Bronchial epithelial cell (primary cell): ENCODE measurements around the gene FBLN2. TPM values are rescaled to one million over a fixed set of nuclear protein-coding genes. Genes with fewer than 3 reads are reported as not detected.

Experiments
- DNase-seq: peaks from one replicate; pipeline ENCODE4 v3.0.0-alpha.2; 2010; ENCODE audit warnings: low read depth
- FAIRE-seq: peaks from 2 replicates; lab custom pipeline; 2011; peaks lifted over from hg19 to GRCh38; lab: Jason Lieb, UNC
- H3K27me3 ChIP-seq: 2 replicates; pipeline ENCODE4 v1.5.1; 2011; ENCODE audit warnings: low read length; ENCODE audit not compliant: control insufficient read depth, insufficient read depth
- H3K36me3 ChIP-seq: 2 replicates; pipeline ENCODE4 v1.5.1; 2011; ENCODE audit warnings: low read length; ENCODE audit not compliant: control insufficient read depth, insufficient read depth
- H3K4me3 ChIP-seq: 2 replicates; pipeline ENCODE4 v1.5.1; 2011; ENCODE audit warnings: mild to moderate bottlenecking, low read depth, low read length, control low read depth
- total RNA-seq: library from RNA; depleted of rRNA; stranded (reverse); fragments of >200 nt; gene quantifications from 2 replicates; pipeline ENCODE4 v1.2.1, GENCODE V29; 2014
- TF ChIP-seq, protein P1 (sequence below): IDR thresholded peaks from 2 replicates; pipeline ENCODE4 v1.5.1; 2011; ENCODE audit warnings: mild to moderate bottlenecking, moderate library complexity, low read length, control low read depth, inconsistent platforms; ENCODE audit not compliant: insufficient read depth, severe bottlenecking

FBLN2 gene
- total RNA-seq, 1 donor from 2014 or later, result 4.7 TPM

DNA sequence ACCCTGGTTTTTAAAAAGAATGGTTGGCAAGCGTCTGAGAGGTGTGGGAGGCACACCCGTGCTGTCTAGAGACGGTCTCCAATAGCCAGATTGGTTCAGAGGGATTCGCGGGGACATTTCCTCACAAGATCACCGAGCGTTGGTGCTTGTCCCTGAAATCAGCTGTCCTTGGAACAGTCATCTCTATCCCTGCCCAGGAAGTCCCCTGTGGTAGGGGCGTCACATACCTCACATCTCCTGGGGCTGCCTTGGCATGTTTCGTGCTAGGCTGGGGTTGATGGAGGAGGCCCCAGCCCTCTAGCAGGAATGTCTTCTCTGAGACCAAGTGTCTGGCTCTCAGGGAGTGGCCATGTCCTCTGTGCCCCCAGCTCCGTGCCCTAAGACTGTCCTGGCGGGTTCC is 6.8 kb downstream of the FBLN2 start:
- H3K36me3 ChIP-seq, result no peaks in the 10 kb centered on the region
- peaks cover 6% of the 10 kb centered on the region for H3K27me3 ChIP-seq
- TF ChIP-seq, protein P1, sequence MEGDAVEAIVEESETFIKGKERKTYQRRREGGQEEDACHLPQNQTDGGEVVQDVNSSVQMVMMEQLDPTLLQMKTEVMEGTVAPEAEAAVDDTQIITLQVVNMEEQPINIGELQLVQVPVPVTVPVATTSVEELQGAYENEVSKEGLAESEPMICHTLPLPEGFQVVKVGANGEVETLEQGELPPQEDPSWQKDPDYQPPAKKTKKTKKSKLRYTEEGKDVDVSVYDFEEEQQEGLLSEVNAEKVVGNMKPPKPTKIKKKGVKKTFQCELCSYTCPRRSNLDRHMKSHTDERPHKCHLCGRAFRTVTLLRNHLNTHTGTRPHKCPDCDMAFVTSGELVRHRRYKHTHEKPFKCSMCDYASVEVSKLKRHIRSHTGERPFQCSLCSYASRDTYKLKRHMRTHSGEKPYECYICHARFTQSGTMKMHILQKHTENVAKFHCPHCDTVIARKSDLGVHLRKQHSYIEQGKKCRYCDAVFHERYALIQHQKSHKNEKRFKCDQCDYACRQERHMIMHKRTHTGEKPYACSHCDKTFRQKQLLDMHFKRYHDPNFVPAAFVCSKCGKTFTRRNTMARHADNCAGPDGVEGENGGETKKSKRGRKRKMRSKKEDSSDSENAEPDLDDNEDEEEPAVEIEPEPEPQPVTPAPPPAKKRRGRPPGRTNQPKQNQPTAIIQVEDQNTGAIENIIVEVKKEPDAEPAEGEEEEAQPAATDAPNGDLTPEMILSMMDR, result no peak
- DNase-seq, result no peak
- no peak overlapping the region for H3K4me3 ChIP-seq
- FAIRE-seq, result no peak

DNA sequence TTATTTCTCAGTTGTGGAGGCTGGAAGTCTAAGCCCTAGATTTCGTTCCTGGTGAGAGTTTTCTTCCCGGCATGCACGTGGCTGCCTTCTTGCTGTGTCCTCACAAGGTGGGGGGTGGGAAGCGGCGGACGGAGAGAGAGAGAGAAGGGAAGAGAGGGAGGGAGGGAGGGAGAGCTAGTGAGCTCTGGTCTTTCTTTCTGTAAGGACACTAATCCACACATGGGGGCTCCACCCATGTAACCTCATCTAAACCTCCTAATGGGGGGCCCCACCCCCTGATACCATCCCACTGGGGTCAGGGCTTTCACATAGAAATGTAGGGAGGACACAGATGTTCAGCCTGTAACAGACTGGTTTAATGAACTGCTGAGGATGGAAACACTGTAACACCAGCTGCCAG is 7.3 kb downstream of the FBLN2 start:
- DNase-seq (no peak), FAIRE-seq (no peak)
- H3K27me3 ChIP-seq, result peaks cover 6% of the 10 kb centered on the region
- H3K36me3 ChIP-seq, result no peaks in the 10 kb centered on the region
- no peak overlapping the region for H3K4me3 ChIP-seq
- TF ChIP-seq, protein P1, result no peak

DNA sequence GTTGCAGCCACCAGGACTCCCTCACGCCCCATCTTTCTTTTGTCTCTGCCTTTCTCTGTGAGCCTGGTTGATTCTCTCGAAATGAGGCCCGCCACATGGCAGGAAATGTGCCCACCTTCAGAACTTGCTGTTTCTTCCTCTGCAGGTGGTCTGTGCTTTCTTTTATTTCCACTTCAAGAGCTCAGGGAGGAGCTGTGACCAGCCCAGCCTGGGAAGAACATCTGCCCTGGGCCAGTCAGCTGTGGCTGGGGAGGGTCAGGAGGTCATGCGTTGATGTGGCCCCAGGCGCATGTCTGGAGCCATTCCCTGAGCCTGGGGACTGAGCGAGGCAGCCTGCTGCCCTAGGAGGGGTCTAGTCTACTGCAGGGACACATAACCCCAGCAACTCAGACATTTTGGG is 8.0 kb downstream of the FBLN2 start:
- TF ChIP-seq, protein P1, result no peak
- no peak for DNase-seq
- Histone ChIP-seq H3K4me3 (no peak overlapping the region), H3K27me3 (peaks cover 6% of the 10 kb centered on the region), H3K36me3 (no peaks in the 10 kb centered on the region)
- FAIRE-seq, result no peak

DNA sequence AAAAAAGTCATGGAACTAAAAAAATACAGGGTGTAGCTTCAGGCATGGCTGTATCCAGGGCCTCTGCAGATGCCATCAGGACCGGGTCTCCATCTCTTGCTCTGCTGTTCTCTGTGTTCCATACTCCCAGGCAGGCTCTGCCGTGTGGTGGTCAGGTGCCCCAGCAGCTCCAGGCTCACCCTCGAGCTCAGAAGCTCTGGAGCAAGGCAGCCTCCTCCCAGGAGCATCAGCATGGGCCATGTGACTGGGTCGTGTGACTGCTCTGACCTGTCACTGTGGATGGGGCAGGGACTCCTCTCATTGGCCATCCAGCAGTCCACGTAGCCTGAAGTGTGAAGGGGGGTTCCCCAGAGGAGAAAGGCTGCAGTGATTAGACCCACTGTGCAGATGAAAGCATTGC is 8.5 kb downstream of the FBLN2 start:
- DNase-seq, result no peak
- peaks cover 6% of the 10 kb centered on the region for H3K27me3 ChIP-seq
- FAIRE-seq, result no peak
- no peaks in the 10 kb centered on the region for H3K36me3 ChIP-seq
- TF ChIP-seq, protein P1, result no peak
- no peak overlapping the region for H3K4me3 ChIP-seq

DNA sequence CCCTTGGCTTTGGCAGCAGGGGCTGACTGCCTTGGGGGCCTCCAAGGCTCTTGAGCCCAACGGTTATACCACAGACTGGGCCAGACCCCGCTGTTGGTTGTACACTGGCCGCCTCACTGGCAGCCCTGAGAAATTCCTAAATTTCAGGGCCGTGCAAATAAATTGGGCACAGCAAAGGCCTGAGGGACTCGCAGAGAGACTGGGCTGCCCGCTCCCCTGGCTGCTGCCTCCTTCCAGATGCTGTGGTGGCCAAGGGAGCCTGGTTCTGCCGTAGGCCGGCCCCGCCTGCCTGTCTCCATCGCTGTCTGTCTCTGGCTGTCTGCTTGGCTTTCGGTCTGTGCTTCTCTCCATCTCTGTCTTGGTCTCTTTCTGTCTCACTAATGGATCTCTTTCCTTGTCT is 9.0 kb downstream of the FBLN2 start:
- Histone ChIP-seq H3K4me3 (no peak overlapping the region), H3K36me3 (no peaks in the 10 kb centered on the region), H3K27me3 (peaks cover 6% of the 10 kb centered on the region)
- DNase-seq (no peak), FAIRE-seq (no peak)
- TF ChIP-seq, protein P1, result no peak

DNA sequence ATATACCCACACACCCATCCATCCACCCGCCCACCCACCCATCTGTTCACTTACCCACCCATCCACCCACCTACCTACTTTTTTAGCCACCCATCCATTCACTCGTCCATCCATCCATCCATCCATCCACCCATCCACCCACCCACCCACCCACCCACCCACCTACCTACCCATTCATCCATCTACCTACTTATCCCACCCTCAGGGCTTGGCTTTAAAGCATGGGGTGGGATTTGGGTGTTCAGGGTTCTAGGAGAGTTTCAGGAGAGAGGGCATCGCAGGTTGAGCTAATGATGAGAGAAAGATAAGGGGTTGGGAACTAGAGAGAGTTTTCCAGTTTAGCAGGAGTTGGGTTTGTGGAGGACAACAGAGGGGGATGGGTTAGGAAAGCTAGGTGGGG is 9.7 kb downstream of the FBLN2 start:
- Histone ChIP-seq H3K27me3 (peaks cover 6% of the 10 kb centered on the region), H3K4me3 (no peak overlapping the region), H3K36me3 (no peaks in the 10 kb centered on the region)
- FAIRE-seq, result no peak
- DNase-seq, result no peak
- TF ChIP-seq, protein P1, result no peak
